Stimulated activated CD4-positive, alpha-beta T cell treated with anti-CD3 and anti-CD28 coated beads, Interleukin-12 subunit alpha, Interleukin-12 subunit beta, amount 100 ng/mL, for 24 hours (primary cell): ENCODE results near the gene USP6NL.

Experiments used
- DNase-seq, 2 experiments: peaks; one replicate each; pipeline ENCODE4 v3.0.0-alpha.2; 2020; ENCODE audit warnings: low read depth in 2 of 2

The USP6NL gene

DNA sequence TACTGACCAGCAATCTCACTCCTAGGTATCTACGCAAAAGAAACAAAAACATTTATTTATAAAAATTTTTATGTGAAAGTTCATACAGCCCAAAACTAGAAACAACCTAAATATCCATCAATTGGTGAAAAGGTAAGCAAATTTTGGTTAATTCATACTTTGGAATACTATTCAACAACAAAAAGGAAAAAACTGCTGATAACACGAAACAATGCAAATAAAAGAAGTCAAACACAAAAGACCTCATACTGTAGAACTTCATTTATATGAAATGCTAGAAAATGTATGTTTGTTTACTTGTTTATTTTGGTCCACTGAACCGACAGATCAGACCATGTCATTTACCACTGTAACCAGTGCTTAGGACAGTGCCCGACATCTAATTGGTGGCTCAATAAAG lies 60.3 kb downstream of the USP6NL start:
- no peak for DNase-seq

DNA sequence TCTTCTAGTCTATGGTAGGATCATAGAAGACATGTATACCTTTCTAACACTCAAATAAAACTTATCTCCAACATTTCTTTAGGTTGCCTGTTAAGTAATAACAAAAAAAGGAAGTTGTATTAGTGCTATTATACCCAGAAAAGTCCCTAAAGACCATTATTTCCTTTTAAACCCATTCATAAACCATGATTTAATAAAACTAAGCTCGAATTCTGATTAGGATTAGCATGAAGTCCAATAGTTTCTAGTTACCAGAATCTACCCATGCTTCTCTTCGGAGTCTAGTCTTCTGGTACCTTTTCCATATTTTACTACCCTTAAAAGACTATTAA lies 62.7 kb downstream of the USP6NL start:
- no peak for DNase-seq

DNA sequence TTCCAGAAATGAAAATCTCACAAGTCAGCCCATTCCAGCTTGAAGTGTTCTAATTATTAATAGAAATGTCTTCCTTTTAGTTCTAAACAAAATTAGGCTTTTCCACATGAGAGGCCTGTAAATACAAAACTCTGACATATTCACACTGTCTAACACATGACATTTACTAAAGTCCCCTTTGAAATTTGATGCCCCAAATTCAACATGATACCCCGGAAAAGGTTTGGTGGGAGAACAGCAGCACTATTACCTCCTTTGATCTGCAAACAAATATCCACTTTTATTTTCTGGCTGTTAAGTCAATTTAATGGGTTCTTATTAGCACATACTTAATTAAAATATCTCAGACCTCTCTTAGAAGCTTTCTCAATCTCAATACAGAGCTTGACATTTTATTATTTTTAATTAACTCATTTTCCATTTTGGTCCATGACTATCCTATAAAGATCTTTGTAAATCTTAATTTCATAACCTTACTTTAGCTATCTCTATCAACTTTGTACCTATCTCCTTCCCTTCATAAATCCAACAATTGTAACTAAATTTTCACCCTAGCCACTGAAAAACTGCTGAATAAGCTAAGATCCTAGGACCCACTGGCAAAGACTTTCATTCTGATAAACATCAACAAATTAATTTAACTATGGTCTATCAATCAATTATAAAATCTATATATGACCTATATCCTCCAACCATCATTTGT lies 63.2 kb downstream of the USP6NL start:
- DNase-seq = no peak

DNA sequence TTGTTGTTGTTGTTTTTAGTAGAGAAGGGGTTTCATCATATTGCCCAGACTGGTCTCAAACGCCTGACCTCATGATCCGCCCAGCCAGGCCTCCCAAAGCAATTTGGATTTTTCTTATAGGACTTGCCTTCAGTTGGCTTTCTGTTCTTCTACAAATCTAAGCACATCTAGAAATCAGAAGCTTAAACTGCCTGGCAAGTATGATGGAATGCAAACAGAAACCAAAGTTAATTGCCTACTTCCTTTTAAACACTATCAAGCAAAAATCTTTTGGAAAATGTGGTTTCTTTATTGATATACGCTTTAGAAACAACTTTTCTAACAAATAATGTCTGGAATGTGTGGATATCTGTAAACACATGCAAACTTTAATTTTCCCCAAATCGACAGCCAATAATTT lies 64.9 kb downstream of the USP6NL start:
- no peak for DNase-seq

DNA sequence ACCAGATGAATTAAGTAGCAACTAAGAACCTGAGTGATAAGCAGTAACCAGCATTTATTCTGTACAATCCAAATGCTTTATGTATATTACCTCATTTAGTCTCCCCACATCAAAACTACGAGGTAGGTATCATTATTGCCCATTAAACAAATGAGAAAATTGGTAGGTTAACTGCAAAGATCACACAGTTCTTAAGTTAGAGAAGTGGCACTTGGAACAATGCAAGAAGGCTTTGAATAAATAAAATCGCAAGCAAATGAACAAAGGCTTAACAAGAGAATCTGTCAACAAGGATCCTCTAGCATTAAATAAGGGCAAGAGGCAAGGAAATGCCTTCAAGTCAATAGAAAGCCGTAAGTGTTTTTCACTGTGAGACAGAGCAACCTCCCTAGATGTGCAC lies 70.2 kb downstream of the USP6NL start:
- no peak for DNase-seq

- DNase-seq = no peak
Observed at GRCh38 chr10:11539191-11539868, 72.1 kb downstream of the USP6NL start.

DNA sequence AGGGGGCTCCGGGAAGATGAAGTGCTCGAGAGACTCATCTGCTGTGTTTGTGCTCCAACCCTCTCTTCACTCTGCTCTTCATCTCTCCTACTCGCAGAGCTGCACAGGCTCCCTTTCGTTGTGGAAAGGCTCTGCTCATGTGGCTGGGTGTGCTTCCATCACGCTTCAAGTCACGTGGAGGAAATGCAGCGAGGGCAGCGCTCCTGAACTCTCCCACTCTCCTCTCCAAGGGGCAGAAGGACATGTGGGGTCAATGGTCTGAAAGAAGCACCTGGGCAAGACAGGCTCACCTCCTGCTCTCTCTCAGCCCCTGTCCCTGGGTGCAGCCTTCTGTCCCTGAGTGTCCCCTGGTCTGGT lies 72.6 kb downstream of the USP6NL start:
- DNase-seq = no peak

- DNase-seq = no peak
Observed at GRCh38 chr10:11536228-11536627, 75.2 kb downstream of the USP6NL start.

GRCh38 chr10:11535346-11535959 lies 76.0 kb downstream of the USP6NL start:
- DNase-seq = no peak

DNA sequence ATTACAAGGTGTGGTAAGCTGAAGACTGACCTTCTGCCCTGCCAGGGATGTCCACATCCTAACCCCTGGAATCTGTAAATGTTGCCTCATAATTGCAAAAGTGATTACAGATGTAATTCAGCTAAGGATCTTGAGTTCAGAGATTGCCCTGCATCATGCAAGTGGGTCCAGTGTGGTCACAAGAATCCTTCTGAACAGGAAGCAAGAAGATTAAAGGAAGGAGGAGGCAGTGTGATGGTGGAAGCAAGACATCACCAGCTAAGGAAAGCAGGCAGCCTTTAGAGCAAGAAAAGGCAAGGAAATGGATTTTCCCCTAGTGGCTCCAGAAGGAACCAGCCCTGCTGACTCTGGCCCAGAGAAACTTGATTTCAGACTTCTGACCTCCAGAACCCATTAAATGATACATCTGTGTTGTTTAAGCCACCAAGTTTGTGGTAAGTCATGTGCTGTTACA lies 78.1 kb downstream of the USP6NL start:
- no peak for DNase-seq

DNA sequence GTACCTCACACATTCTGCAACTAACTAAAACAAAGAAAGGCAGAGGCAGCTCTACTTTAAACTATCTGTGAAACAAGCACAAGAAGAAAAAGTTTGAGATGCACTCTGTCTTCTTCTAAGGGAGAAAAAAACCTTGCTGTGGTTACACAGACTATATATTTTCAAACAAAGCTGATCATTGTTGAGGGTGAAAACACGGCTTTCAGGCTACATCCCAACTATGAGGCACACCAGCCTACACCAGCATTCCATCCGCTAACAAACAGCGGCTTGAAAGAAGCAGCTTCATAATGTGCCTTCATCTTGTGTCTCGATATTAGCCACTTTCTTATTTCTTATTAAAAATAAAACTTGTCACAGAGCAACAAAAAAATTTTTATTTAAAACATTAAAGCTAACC lies 79.1 kb downstream of the USP6NL start:
- DNase-seq = no peak

- DNase-seq = no peak
Observed at GRCh38 chr10:11530806-11531205, 80.6 kb downstream of the USP6NL start.

DNA sequence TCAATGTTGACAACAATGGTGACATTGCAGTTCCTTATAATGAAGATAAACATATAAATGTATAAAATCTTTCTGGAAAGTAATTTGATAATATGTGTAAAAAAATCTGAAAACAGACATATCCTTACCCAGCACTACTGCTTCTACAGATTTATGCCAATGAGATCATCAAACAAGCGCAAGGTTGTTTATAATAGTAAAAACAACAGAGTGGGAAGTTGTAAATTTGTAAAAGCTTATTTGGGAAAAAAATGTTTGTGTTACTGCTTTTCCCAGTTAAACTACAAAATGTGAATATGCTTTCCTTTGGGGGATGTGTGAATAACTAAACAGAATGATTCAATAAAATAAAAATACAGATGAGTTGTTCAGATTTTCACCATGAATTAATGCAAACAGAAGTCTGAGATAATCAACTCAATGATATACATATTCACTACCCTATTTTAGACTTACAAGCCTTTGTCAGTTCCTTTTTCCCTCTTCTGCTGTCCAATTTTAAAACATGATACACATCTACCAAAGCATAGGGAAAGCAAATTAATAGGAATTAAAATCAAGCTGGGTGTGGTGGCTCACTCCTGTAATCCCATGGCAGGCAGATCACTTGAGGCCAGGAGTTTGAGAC lies 82.1 kb downstream of the USP6NL start:
- DNase-seq = no peak

DNA sequence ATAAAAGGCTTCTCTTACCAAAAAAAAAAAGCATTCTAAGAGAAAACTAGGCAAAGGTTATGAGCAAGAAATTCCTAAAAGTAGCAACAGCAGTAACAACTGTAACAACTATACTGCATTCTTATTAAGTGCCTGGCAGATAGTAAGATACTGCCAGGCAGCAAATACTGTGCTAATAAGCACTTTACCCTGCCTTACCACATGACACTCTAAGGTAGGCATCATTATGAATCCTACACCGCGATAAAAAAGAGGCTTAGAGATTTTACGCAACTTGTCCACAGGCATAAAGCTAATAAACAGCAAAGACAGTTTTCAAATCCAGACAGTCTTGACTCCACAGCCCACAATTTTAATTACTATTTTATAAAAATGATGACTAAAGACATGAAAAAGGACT lies 83.2 kb downstream of the USP6NL start:
- no peak for DNase-seq

GRCh38 chr10:11527691-11528255 lies 83.7 kb downstream of the USP6NL start:
- no peak for DNase-seq

GRCh38 chr10:11527068-11527467 lies 84.4 kb downstream of the USP6NL start:
- DNase-seq = no peak

- DNase-seq = no peak
Observed at GRCh38 chr10:11525503-11525902, 85.9 kb downstream of the USP6NL start.

- no peak for DNase-seq
Observed at GRCh38 chr10:11522821-11523245, 88.6 kb downstream of the USP6NL start.

- DNase-seq = no peak
Observed at GRCh38 chr10:11521860-11522259, 89.6 kb downstream of the USP6NL start.

- DNase-seq = no peak
Observed at GRCh38 chr10:11520892-11521291, 90.6 kb downstream of the USP6NL start.

DNA sequence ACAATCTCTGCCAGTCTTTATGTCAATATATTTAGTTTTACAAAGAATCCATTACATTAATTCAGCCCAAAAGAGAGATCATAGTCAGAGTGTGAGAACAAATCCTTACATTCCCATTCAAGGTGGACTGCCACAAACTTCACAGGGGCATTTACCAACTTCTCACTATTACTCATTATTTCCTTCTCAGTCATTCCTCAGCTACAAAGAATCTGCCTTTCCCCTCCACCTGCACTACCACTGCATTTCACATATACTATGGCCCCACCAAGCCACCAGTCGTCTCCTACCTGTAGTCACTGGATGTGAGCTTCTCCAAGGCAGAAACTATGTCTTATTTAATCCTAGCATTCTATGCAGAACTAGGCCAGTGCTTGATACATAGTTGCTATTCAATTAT lies 94.3 kb downstream of the USP6NL start:
- no peak for DNase-seq

DNA sequence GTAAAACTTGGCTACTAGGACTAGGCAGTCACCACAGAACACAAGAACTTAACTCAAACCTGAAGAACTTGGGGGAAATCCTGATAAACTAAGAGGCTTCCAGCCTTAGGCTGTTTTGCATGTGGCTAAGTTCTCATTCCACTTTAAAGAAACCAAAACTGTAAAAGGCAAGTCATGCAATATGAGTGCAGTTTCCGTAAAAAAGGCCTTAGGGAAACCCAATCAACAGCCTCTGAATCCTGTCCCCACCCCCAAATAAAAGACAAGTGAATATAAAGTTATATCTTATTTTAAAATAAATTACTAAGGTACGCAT lies 95.1 kb downstream of the USP6NL start:
- DNase-seq = no peak
